ENCODE results near the gene TMEM145. TPM values are rescaled to one million over a fixed set of nuclear protein-coding genes. Genes with fewer than 3 reads are reported as not detected.

The TMEM145 gene
- total and polyA plus RNA-seq, 9 of the 15 experiments (the other 6 are each of a cell fraction or from before 2014, with no cell fraction given): 0.80 to 5.5 (median 1.9) TPM; not detected in 3

DNA sequence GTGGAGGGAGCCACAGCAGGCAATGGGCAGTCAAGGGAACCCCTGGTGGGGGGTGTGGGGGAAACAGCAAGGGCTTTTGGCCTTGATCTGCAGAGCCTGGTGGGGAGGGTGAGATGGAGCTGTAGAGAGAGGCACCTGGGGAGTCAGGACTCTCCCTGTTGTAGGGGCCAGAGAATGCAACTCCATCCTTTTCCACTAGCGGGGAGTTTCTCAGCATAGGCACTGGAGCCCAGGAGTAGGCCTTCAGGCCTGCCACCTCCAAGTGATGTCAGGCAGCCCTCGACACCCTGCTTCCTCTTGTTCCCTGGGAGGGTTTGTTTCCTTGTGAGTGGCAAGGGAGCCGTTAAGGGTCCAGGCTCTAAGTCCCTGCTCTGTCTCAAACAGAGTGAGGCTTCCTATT, 37.3 kb downstream of the TMEM145 start (continued):
- no peak for TF ChIP-seq FOXM1 (IDR thresholded peaks at IDR 0.05; ENCODE audit: low read depth)
- no peak for TF ChIP-seq FOXM1 (CRISPR knock-in tag; IDR thresholded peaks at IDR 0.05; ENCODE audit: low read depth)
- TF ChIP-seq, protein P1, sequence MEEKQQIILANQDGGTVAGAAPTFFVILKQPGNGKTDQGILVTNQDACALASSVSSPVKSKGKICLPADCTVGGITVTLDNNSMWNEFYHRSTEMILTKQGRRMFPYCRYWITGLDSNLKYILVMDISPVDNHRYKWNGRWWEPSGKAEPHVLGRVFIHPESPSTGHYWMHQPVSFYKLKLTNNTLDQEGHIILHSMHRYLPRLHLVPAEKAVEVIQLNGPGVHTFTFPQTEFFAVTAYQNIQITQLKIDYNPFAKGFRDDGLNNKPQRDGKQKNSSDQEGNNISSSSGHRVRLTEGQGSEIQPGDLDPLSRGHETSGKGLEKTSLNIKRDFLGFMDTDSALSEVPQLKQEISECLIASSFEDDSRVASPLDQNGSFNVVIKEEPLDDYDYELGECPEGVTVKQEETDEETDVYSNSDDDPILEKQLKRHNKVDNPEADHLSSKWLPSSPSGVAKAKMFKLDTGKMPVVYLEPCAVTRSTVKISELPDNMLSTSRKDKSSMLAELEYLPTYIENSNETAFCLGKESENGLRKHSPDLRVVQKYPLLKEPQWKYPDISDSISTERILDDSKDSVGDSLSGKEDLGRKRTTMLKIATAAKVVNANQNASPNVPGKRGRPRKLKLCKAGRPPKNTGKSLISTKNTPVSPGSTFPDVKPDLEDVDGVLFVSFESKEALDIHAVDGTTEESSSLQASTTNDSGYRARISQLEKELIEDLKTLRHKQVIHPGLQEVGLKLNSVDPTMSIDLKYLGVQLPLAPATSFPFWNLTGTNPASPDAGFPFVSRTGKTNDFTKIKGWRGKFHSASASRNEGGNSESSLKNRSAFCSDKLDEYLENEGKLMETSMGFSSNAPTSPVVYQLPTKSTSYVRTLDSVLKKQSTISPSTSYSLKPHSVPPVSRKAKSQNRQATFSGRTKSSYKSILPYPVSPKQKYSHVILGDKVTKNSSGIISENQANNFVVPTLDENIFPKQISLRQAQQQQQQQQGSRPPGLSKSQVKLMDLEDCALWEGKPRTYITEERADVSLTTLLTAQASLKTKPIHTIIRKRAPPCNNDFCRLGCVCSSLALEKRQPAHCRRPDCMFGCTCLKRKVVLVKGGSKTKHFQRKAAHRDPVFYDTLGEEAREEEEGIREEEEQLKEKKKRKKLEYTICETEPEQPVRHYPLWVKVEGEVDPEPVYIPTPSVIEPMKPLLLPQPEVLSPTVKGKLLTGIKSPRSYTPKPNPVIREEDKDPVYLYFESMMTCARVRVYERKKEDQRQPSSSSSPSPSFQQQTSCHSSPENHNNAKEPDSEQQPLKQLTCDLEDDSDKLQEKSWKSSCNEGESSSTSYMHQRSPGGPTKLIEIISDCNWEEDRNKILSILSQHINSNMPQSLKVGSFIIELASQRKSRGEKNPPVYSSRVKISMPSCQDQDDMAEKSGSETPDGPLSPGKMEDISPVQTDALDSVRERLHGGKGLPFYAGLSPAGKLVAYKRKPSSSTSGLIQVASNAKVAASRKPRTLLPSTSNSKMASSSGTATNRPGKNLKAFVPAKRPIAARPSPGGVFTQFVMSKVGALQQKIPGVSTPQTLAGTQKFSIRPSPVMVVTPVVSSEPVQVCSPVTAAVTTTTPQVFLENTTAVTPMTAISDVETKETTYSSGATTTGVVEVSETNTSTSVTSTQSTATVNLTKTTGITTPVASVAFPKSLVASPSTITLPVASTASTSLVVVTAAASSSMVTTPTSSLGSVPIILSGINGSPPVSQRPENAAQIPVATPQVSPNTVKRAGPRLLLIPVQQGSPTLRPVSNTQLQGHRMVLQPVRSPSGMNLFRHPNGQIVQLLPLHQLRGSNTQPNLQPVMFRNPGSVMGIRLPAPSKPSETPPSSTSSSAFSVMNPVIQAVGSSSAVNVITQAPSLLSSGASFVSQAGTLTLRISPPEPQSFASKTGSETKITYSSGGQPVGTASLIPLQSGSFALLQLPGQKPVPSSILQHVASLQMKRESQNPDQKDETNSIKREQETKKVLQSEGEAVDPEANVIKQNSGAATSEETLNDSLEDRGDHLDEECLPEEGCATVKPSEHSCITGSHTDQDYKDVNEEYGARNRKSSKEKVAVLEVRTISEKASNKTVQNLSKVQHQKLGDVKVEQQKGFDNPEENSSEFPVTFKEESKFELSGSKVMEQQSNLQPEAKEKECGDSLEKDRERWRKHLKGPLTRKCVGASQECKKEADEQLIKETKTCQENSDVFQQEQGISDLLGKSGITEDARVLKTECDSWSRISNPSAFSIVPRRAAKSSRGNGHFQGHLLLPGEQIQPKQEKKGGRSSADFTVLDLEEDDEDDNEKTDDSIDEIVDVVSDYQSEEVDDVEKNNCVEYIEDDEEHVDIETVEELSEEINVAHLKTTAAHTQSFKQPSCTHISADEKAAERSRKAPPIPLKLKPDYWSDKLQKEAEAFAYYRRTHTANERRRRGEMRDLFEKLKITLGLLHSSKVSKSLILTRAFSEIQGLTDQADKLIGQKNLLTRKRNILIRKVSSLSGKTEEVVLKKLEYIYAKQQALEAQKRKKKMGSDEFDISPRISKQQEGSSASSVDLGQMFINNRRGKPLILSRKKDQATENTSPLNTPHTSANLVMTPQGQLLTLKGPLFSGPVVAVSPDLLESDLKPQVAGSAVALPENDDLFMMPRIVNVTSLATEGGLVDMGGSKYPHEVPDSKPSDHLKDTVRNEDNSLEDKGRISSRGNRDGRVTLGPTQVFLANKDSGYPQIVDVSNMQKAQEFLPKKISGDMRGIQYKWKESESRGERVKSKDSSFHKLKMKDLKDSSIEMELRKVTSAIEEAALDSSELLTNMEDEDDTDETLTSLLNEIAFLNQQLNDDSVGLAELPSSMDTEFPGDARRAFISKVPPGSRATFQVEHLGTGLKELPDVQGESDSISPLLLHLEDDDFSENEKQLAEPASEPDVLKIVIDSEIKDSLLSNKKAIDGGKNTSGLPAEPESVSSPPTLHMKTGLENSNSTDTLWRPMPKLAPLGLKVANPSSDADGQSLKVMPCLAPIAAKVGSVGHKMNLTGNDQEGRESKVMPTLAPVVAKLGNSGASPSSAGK (IDR thresholded peaks at IDR 0.05): no peak
- TF ChIP-seq, protein P2, sequence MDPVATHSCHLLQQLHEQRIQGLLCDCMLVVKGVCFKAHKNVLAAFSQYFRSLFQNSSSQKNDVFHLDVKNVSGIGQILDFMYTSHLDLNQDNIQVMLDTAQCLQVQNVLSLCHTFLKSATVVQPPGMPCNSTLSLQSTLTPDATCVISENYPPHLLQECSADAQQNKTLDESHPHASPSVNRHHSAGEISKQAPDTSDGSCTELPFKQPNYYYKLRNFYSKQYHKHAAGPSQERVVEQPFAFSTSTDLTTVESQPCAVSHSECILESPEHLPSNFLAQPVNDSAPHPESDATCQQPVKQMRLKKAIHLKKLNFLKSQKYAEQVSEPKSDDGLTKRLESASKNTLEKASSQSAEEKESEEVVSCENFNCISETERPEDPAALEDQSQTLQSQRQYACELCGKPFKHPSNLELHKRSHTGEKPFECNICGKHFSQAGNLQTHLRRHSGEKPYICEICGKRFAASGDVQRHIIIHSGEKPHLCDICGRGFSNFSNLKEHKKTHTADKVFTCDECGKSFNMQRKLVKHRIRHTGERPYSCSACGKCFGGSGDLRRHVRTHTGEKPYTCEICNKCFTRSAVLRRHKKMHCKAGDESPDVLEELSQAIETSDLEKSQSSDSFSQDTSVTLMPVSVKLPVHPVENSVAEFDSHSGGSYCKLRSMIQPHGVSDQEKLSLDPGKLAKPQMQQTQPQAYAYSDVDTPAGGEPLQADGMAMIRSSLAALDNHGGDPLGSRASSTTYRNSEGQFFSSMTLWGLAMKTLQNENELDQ (CRISPR knock-in tag; IDR thresholded peaks at IDR 0.05; ENCODE audit: borderline replicate concordance): no peak

All from K562 (cell line).